IMR-90 (cell line): ENCODE results near the gene DTX3.

Experiments used
- BHLHE40 ChIP-seq: fragments of 150-350 bp; IDR thresholded peaks from 2 replicates; pipeline ENCODE4 v1.6.1; 2016; ENCODE audit warnings: mild to moderate bottlenecking, low read depth, low read length
- CEBPB ChIP-seq: IDR thresholded peaks from 2 replicates; pipeline ENCODE4 v1.6.1; 2012; ENCODE audit warnings: low read depth, low read length, improper control_type of control experiment
- CHD1 ChIP-seq: IDR thresholded peaks from 2 replicates; pipeline ENCODE4 v1.6.1; 2012; ENCODE audit warnings: low read depth, low read length, improper control_type of control experiment
- MAFK ChIP-seq: IDR thresholded peaks from 2 replicates; pipeline ENCODE4 v1.6.1; 2012; ENCODE audit warnings: low read depth, low read length, improper control_type of control experiment
- MAZ ChIP-seq: IDR thresholded peaks from 2 replicates; pipeline ENCODE4 v1.6.1; 2012; ENCODE audit warnings: low read depth, mild to moderate bottlenecking, low read length, improper control_type of control experiment, moderate library complexity, borderline replicate concordance
- MXI1 ChIP-seq: IDR thresholded peaks from 2 replicates; pipeline ENCODE4 v1.6.1; 2012; ENCODE audit warnings: low read depth, mild to moderate bottlenecking, low read length, moderate library complexity, borderline replicate concordance
- POLR2A ChIP-seq: IDR thresholded peaks from 2 replicates; pipeline ENCODE4 v1.6.1; 2012; ENCODE audit warnings: mild to moderate bottlenecking, low read depth, low read length
- RAD21 ChIP-seq: IDR thresholded peaks from 2 replicates; pipeline ENCODE4 v1.6.1; 2012; ENCODE audit warnings: low read length, improper control_type of control experiment
- RCOR1 ChIP-seq: IDR thresholded peaks from 2 replicates; pipeline ENCODE4 v1.6.1; 2012; ENCODE audit warnings: mild to moderate bottlenecking, low read length, improper control_type of control experiment; ENCODE audit not compliant: insufficient replicate concordance
- RFX5 ChIP-seq: IDR thresholded peaks from 2 replicates; pipeline ENCODE4 v1.8.0; 2012; ENCODE audit warnings: low read depth, mild to moderate bottlenecking, low read length, moderate library complexity
- SMC3 ChIP-seq: fragments of 150-350 bp; IDR thresholded peaks from 2 replicates; pipeline ENCODE4 v1.6.1; 2016; ENCODE audit warnings: low read depth, mild to moderate bottlenecking, antibody characterized with exemption, low read length, moderate library complexity
- TF ChIP-seq, protein P1 (sequence below): conservative IDR thresholded peaks from 2 replicates; pipeline ENCODE4 v1.5.1; 2012; ENCODE audit warnings: mild to moderate bottlenecking, low read depth, low read length, improper control_type of control experiment
- TF ChIP-seq, protein P2 (sequence below): fragments of 150-350 bp; IDR thresholded peaks from 2 replicates; pipeline ENCODE4 v1.6.1; 2016; ENCODE audit warnings: low read depth, mild to moderate bottlenecking, low read length, moderate library complexity, borderline replicate concordance
- TF ChIP-seq, protein P3 (sequence below): fragments of 150-350 bp; IDR thresholded peaks from 2 replicates; pipeline ENCODE4 v1.6.1; 2017; ENCODE audit warnings: mild to moderate bottlenecking, antibody characterized with exemption, low read length, low read depth

DNA sequence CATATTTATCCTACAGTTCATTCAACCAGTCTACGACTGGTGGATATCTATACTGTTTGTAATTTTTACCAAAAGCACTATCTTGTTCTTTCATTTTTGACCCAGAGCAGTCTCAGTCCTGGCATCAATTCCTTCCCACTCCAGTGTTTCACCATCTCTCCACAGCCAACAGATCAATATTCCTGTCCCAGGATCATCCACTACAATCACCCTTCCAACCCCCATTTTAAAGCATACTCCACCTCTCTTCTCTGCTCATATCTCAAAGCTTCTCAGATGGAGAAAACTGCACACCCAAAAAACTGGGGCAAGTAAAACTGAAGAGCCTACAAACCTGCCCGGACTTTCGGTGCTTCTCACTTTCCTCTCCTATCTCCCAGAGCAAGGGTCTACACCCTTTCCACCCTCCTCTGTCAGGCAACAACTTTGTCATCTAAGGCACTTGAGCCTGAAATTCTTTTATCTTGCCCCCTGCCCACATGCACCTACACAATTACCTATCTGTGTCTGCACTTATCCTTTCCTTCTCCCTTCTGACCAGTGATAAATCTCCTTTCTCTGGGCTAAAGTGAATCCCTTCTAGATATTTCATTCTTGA is 17.7 kb upstream of the DTX3 start:
- TF ChIP-seq, protein P1, sequence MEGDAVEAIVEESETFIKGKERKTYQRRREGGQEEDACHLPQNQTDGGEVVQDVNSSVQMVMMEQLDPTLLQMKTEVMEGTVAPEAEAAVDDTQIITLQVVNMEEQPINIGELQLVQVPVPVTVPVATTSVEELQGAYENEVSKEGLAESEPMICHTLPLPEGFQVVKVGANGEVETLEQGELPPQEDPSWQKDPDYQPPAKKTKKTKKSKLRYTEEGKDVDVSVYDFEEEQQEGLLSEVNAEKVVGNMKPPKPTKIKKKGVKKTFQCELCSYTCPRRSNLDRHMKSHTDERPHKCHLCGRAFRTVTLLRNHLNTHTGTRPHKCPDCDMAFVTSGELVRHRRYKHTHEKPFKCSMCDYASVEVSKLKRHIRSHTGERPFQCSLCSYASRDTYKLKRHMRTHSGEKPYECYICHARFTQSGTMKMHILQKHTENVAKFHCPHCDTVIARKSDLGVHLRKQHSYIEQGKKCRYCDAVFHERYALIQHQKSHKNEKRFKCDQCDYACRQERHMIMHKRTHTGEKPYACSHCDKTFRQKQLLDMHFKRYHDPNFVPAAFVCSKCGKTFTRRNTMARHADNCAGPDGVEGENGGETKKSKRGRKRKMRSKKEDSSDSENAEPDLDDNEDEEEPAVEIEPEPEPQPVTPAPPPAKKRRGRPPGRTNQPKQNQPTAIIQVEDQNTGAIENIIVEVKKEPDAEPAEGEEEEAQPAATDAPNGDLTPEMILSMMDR, result no peak
- TF ChIP-seq CHD1, result no peak
- no peak for TF ChIP-seq POLR2A
- TF ChIP-seq RAD21, result no peak
- no peak for TF ChIP-seq SMC3
- TF ChIP-seq, protein P2, sequence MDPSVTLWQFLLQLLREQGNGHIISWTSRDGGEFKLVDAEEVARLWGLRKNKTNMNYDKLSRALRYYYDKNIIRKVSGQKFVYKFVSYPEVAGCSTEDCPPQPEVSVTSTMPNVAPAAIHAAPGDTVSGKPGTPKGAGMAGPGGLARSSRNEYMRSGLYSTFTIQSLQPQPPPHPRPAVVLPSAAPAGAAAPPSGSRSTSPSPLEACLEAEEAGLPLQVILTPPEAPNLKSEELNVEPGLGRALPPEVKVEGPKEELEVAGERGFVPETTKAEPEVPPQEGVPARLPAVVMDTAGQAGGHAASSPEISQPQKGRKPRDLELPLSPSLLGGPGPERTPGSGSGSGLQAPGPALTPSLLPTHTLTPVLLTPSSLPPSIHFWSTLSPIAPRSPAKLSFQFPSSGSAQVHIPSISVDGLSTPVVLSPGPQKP, result no peak
- no peak for TF ChIP-seq CEBPB
- no peak for TF ChIP-seq MAZ
- TF ChIP-seq RCOR1, result no peak
- TF ChIP-seq MXI1, result no peak
- TF ChIP-seq, protein P3, sequence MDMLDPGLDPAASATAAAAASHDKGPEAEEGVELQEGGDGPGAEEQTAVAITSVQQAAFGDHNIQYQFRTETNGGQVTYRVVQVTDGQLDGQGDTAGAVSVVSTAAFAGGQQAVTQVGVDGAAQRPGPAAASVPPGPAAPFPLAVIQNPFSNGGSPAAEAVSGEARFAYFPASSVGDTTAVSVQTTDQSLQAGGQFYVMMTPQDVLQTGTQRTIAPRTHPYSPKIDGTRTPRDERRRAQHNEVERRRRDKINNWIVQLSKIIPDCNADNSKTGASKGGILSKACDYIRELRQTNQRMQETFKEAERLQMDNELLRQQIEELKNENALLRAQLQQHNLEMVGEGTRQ, result no peak
- no peak for TF ChIP-seq MAFK
- TF ChIP-seq RFX5, result no peak
- TF ChIP-seq BHLHE40, result no peak
